RWPE2 (cell line): Measurements from ENCODE around the gene CFAP161.

Source experiments
- ATAC-seq: fragments of 200-7000 bp; cut with Tn5 transposase; 3 replicates; pipeline ENCODE4 v1.9.1; 2021; ENCODE audit warnings: low read depth
- DNase-seq: peaks from one replicate; pipeline ENCODE4 v3.0.0-alpha.2; 2020; ENCODE audit warnings: low spot score
- H3K27ac ChIP-seq: fragments of 450-650 bp; 2 replicates; pipeline ENCODE4 v1.5.1; 2017; ENCODE audit warnings: mild to moderate bottlenecking; ENCODE audit not compliant: poor library complexity, severe bottlenecking
- H3K27me3 ChIP-seq: fragments of 250-450 bp; sonication (Bioruptor Pico); 2 replicates; pipeline ENCODE4 v1.5.1; 2021; ENCODE audit warnings: mild to moderate bottlenecking, moderate library complexity; ENCODE audit not compliant: insufficient read depth, poor library complexity, severe bottlenecking
- H3K36me3 ChIP-seq: fragments of 250-450 bp; sonication (Bioruptor Pico); 2 replicates; pipeline ENCODE4 v1.5.1; 2020; ENCODE audit warnings: low read depth, mild to moderate bottlenecking, moderate library complexity
- H3K4me1 ChIP-seq: fragments of 250-450 bp; sonication (Bioruptor Pico); 2 replicates; pipeline ENCODE4 v1.5.1; 2021; ENCODE audit warnings: mild to moderate bottlenecking, moderate library complexity; ENCODE audit not compliant: insufficient read depth, poor library complexity, severe bottlenecking
- H3K4me3 ChIP-seq: fragments of 250-450 bp; sonication (Bioruptor Pico); 2 replicates; pipeline ENCODE4 v1.5.1; 2021; ENCODE audit warnings: mild to moderate bottlenecking, moderate library complexity; ENCODE audit not compliant: severe bottlenecking
- H3K9me3 ChIP-seq: fragments of 250-450 bp; sonication (Bioruptor Pico); 2 replicates; pipeline ENCODE4 v1.5.1; 2021; ENCODE audit warnings: mild to moderate bottlenecking, moderate library complexity; ENCODE audit not compliant: severe bottlenecking
- TF ChIP-seq, protein P1 (sequence below): fragments of 450-650 bp; IDR thresholded peaks from one replicate; pipeline ENCODE4 v1.5.1; 2017; ENCODE audit warnings: mild to moderate bottlenecking, moderate library complexity; ENCODE audit not compliant: poor library complexity, severe bottlenecking

Gene CFAP161

GRCh38 chr15:81171286-81171685 lies 37.2 kb downstream of the CFAP161 start:
- ATAC-seq (no peak), DNase-seq (no peak)
- TF ChIP-seq, protein P1, sequence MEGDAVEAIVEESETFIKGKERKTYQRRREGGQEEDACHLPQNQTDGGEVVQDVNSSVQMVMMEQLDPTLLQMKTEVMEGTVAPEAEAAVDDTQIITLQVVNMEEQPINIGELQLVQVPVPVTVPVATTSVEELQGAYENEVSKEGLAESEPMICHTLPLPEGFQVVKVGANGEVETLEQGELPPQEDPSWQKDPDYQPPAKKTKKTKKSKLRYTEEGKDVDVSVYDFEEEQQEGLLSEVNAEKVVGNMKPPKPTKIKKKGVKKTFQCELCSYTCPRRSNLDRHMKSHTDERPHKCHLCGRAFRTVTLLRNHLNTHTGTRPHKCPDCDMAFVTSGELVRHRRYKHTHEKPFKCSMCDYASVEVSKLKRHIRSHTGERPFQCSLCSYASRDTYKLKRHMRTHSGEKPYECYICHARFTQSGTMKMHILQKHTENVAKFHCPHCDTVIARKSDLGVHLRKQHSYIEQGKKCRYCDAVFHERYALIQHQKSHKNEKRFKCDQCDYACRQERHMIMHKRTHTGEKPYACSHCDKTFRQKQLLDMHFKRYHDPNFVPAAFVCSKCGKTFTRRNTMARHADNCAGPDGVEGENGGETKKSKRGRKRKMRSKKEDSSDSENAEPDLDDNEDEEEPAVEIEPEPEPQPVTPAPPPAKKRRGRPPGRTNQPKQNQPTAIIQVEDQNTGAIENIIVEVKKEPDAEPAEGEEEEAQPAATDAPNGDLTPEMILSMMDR, result no peak

GRCh38 chr15:81174125-81174791 lies 40.2 kb downstream of the CFAP161 start:
- Histone ChIP-seq H3K27ac (no peak overlapping the region), H3K4me3 (no peak overlapping the region), H3K36me3 (no peaks in the 10 kb centered on the region), H3K9me3 (no peaks in the 10 kb centered on the region), H3K27me3 (no peaks in the 10 kb centered on the region), H3K4me1 (no peaks in the 10 kb centered on the region)
- DNase-seq (no peak), ATAC-seq (no peak)
- TF ChIP-seq, protein P1, result no peak

More at GRCh38 chr15:81171286-81171685, 37.2 kb downstream of the CFAP161 start:
- Histone ChIP-seq H3K36me3 (no peaks in the 10 kb centered on the region), H3K4me1 (peaks cover 11% of the 10 kb centered on the region), H3K9me3 (no peaks in the 10 kb centered on the region), H3K27me3 (no peaks in the 10 kb centered on the region), H3K4me3 (no peak overlapping the region), H3K27ac (no peak overlapping the region)

- no peak overlapping the region for H3K27ac ChIP-seq
- no peak for DNase-seq
- no peaks in the 10 kb centered on the region for H3K27me3 ChIP-seq
- H3K36me3 ChIP-seq, result no peaks in the 10 kb centered on the region
- no peaks in the 10 kb centered on the region for H3K4me1 ChIP-seq
- ATAC-seq, result no peak
- TF ChIP-seq, protein P1, result peak; percentile 7
- no peaks in the 10 kb centered on the region for H3K9me3 ChIP-seq
- H3K4me3 ChIP-seq, result no peak overlapping the region
Measured at GRCh38 chr15:81174792-81175327, 40.8 kb downstream of the CFAP161 start.

DNA sequence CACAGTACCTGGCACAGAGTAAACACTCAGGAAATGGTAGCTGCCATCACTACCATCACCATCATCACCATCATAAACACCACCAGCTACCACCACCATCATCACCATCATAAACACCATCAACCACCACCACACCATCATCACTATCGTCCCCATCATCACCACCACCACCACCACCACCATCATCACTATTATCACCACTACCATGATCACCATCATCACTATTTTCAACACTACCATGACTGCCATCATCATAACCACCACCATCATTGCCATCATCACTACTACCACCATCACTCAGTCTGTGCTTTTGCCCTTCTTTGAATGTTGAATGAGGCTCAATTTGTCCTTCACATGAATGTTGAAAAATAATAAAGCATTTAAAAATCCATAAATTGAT lies 41.4 kb downstream of the CFAP161 start:
- H3K27ac ChIP-seq, result no peak overlapping the region
- no peaks in the 10 kb centered on the region for H3K36me3 ChIP-seq
- no peaks in the 10 kb centered on the region for H3K9me3 ChIP-seq
- DNase-seq (no peak), ATAC-seq (no peak)
- no peaks in the 10 kb centered on the region for H3K4me1 ChIP-seq
- no peaks in the 10 kb centered on the region for H3K27me3 ChIP-seq
- H3K4me3 ChIP-seq, result no peak overlapping the region
- TF ChIP-seq, protein P1, result no peak

- ATAC-seq (0 out of 3 replicates have a peak, but pooled peaks have one; percentile 17), DNase-seq (no peak)
- H3K36me3 ChIP-seq, result no peaks in the 10 kb centered on the region
- no peaks in the 10 kb centered on the region for H3K9me3 ChIP-seq
- H3K4me3 ChIP-seq, result no peak overlapping the region
- H3K27me3 ChIP-seq, result no peaks in the 10 kb centered on the region
- no peak overlapping the region for H3K27ac ChIP-seq
- TF ChIP-seq, protein P1, result no peak
- no peaks in the 10 kb centered on the region for H3K4me1 ChIP-seq
Measured at GRCh38 chr15:81176291-81176893, 42.3 kb downstream of the CFAP161 start.
